Iris pigment epithelial cell (primary cell): ENCODE data around the gene HMCN2.

Experiments used
- DNase-seq: peaks from one replicate; pipeline ENCODE4 v3.0.0-alpha.2; 2011; ENCODE audit warnings: low read depth

Gene HMCN2

DNA sequence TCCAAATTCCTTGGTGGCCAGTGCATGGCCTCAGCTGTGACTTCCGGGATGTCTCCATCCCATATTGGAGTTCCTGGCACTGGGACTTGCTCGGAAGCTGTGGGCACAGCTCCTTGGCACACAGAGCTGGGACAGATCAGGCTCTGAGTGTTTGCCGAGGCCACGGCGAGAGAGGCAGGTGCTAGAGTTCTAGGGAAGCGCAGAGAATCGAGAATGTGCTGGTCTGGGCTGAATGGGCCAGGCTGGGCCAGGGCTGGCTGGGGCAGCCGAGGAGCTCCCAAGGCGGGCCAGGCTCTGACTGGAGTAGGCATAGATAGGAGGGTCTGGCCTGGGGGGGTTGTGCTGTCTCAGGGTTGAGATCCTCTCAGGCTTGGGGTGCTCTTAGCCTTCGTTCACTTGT is 45.4 kb downstream of the HMCN2 start:
- DNase-seq, result no peak

DNA sequence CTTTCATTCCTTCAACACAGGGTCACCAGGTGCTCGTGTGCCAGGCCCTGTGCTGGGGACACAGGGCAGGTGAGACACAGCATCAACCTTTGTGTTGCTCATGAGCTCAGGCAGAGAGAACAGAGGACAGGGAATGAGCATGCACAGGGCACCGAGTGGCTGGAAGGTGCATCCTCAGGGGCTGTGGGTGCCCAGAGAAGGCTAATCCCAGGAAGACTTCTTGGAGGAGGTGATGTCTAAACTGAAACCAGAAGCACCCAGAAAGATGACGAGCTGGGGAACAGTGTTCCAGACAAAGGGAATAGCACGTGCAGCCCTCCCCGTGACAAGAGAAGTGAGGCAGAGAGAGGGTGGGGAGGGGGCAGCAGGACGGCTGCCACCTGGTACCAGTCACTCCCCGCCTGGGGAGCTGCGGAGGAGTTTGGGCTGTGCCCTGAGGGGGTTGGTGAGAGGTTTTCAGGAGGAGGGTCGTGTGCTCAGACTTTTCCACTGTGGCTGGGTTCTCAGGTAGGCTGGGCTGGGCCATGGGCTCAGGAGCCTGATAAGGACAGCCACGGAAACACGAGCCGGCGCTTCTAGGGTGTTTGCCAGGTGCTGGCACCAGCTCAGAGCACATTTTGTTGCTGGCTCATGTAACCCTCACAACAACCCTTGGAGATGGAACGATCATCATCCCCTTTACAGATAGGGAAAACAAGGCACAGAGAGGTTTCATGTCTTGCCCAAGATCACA is 46.0 kb downstream of the HMCN2 start:
- DNase-seq, result no peak

DNA sequence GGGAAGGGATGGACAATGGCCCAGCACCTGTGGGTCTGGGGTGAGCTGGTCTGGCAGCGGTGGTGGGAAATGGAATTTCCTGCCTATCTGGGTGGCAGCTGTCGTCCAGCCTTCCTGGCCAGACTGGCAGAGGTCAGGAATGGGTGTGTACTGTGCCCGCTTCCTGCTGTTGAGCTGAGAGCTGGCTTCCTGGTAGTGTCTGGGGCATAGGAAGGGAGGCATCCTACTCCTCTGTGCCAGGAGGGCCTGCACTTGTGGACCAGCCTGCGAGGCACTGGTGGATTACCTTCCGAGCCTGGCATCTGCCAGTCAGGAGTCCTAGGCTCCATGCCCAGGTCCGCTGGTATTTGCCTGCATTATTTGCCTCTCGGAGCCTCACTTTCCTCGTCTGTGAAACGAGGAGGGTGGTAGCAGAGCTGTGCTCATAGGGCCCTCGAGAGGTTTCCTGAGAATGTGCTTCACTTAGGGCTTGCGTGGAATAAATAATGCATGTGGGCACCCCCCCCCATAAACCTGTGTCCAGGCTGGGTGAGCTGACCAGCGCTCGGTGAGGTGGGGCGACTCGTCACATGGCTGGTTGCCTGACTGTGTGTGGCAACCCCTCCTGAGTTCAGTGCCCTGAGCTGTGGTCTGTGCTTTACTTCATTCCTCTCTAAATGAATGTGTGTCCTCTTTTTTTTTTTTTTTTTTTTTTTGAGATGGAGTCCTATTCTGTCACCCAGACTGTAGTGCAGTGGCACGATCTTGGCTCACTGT is 47.7 kb downstream of the HMCN2 start:
- no peak for DNase-seq

DNA sequence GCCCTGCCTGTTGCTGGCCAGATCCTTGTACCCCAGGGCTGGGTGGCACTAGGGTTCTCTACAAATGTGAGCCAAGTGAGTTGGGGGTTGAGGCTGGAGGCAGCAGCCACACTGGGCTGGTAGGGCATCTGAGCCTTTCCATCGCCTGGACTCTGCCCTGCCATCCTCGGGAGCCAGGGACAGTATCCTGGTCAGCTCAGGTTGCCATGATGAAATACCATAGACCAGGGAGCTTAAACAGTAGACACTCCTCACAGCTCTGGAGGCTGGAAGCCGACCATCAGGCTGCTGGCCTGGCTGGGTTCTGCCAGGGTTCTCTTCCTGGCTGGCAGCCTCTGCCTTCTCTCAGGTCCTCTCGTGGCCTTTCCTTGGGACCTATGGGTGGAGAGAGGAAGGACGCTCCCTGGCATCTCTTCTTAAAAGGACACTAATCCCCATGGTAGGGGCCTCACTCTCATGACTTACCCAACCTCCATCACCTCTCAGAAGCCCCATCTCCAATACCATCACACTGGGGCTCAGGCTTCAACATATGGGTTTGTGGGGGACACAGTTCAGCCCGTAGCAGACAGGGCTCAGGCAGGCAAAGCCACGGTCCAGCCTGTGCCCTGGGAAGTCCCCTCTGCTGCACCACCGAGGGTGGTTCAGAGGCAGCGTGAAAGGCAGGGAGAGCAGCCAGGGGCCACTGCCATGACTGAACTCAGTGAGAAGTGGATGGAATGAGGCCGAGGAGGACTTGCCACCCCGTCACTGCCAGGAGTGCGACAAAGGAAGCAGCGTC is 50.1 kb downstream of the HMCN2 start:
- no peak for DNase-seq

DNA sequence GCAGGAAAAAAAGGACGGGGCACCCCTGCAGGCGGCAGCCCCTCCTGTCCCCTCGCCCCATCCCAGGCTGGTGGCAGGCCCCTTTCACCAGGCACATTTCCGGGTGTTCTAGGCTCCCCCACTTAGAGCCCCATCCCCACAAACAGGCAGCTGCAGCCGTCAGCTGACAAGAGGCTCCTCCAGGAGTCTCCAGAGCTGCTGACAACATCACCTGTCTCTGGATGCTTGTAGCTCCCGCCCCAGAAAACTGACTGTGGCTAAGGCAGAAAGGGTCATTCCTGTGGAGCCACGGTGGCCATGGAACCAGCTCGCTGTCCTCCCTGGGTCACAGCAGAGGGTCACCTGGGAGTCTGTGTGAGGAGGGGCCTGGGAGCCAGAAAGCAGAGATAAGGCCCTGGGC is 50.9 kb downstream of the HMCN2 start:
- no peak for DNase-seq

DNA sequence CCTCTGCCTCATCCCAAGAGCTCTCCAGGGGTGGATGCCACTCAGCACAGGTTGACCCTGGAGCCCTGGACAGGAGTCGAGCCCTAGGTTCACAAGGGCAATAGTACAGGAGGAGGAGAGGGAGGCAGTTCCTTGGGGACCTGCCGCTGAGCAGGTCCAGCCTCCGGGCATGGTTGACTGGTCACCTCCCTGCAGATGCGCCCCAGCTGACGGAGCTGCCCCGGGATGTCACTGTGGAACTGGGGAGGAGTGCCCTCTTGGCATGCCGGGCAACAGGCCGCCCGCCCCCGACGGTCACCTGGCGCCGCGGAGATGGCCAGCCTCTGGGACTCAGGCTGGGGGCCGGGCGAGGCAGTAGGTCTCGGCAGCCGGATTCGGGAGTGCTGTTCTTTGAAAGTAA is 53.7 kb downstream of the HMCN2 start:
- no peak for DNase-seq

DNA sequence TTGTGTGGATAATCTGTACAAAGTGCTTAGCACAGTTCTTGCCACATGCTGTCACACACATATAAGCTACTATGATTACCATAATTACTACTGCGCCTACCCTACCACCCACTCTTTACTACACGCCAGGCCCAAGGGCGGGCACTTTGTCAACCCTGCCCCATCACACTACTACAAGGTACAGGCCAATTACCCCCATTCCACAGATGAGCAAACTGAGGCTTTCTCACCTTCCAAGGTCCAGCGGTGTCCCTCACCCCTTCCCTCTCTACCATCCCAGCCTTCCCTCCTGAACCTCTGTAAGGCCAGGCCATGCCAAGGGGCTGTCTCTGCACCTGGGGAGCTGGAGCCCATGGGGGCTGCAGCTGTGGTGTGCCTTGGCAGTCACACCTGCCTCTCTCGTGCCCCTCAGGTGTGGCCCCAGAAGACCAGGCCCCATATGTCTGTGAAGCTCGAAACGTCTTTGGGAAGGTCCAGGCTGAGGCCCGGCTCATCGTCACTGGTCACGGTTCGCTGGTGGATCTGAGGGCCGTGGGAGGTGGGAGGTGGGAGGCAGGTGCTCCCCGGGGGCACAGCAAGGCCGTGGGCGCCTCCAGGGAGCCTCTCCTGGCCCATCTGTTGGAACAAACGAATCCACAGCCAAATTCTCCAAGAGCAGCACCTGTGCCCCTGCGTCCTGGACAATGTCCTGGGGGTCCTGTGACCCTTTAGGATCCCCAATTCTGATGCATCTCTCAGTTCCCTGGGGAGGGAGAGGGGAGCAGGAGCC is 54.6 kb downstream of the HMCN2 start:
- no peak for DNase-seq

DNA sequence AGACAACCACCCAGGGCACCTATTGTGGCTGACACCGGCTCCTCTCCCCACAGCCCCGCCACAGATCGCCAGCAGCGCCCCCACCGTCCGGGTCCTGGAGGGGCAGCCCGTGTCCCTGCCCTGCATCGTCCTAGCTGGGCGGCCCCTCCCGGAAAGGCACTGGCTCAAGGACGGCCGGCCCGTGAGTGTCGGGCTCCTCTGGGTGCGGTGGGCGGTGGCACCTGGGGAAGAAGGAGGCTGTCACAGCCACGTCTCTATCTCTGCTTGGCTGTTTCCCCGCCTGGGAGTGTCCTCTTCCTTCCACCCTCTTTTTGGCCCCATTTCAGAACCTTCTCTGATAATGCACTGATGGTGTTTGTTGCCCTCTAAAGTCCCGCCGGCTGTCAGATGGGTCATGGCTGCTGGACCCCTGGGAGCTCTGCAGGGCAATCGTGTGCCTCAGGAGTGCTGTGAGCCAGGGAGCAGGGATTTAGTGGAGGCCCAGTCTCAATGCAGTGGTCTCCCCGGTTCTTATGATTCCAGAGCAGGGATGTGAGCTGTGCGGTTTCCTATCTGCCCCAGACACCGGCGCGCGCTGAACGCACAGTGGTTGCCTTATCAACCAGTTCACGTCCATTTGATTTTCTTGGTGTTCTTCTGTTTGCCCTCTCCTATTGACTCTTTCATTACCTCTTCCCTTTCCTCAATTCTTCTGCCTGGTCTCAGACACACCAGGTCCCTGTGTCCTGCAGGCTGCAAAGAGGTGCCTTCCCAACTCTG is 55.3 kb downstream of the HMCN2 start:
- no peak for DNase-seq

DNA sequence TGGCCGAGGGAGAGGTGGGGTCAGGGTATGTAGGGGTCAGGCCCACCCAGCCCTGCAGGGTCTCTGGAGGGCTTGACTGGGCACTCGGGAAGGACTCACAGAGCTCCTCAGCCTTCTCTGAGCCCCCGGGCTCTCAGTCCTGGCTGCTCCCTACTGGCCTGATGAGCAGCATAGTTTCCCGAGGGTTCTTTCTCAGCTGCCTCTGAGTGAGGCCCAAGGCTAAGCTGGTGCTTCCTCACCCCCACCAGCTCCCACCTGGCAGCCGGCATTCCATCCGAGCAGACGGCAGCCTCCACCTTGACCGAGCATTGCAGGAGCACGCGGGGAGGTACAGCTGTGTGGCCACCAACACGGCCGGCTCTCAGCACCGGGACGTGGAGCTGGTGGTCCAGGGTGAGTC is 56.0 kb downstream of the HMCN2 start:
- DNase-seq, result no peak

DNA sequence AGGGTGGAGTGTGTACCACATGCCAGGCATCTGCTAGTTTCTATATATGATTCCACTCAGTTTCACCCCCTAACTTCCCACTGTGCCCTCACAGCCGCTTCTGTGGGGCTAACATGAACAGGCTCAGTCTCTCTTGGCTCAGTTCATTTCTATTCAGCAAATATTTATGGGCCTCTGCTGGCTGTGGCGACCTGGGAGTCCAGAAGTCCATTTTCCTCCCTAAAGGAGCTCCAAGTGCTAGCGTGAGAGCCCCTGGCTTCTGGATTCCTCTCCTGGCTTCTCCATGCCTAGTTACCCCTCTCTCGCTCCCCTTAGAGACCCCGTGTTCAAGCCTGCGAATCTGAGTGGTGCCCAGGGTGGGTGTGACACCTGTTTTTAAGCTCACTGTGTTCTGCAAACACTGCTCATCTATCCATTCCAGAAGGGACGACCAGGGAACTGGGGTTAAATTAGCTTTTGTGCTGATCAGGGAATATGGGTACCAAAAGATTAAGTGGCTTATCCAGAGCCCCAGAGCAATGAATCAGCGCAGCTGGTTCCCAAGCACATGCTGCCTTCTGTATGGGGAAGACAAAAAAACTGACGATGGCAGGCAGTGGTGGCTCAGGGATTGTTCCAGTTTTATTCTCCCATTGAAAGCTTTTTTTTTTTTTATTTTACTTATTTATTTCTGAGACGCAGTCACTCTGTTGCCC is 57.6 kb downstream of the HMCN2 start:
- DNase-seq, result no peak

DNA sequence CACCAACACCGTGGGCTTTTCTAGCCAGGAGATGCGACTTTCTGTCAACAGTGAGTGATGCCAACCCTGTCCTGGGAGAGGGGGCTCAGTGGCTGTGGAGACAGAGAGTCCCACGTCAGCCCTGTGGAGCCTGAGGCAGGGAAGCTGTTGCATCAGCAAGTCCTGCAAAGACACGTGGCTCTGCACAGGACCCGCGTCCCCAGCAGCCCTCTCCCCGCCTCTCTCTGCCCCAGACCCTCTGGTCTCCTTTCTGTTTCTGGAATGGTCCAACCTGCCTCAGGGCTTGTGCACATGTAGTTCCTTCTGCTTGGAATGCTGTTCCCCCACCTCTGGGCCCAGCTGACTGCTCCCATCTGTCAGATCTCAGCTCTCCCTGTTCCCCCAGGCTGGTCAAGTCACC is 60.4 kb downstream of the HMCN2 start:
- no peak for DNase-seq

DNA sequence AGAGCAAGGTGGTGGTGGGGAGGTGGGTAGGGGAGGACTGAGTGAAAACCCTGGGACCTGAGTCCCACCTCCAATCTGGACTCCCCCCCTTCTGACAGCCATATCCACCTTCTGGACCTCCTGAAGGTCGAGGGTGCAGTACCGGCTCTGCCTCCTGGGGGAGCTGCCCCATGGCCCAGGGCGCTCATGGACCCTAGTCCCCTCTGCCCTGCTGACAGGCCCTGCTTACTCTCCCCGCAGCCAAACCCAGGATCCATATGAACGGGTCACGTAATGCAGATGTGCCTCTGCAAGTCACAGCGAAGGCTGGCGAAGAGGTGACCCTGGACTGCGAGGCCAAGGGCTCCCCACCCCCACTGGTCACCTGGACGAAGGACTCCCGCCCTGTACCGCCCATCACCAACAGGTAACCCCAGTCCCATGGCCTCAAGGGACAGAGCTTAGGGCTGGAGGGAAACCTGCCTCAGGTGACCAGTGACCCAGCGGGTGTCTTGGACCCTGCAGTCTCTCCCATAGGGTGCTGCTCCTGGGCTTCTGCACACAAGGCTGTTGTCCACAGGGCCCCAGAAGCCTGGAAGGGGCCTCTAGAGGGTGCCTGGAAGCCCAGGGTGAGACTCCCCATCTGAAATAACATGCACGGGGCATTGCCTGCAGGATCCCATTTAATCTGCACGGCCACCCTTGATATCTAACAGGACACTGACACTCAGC is 61.7 kb downstream of the HMCN2 start:
- no peak for DNase-seq

DNA sequence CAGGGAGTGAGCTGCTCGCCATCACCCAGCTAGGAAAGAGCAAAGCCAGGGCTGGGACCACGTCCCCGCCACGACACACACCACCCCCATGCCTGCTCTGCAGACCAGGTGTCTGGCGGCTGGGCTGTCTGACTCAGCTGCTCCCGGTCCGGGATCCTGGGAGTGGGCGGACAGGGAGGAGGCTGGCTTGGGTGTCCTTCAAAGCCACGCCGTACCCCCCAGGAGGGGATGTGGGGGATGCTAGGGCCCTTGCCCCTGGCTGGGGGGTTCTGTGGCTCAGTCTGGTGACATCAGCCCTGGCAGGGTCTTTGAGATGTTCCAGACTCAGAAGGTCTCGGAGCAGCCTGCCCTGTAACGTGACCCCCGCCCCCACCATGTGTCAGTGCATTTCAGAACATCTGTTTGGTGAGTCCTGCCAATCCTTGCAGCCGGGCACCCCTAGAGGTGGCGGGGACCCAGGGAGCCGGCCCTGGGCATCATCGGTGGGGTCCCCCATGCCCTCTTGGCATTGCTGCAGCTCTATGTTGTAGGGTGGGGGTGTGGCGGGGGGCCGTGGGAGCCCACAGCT is 62.3 kb downstream of the HMCN2 start:
- DNase-seq, result peak; percentile 29

DNA sequence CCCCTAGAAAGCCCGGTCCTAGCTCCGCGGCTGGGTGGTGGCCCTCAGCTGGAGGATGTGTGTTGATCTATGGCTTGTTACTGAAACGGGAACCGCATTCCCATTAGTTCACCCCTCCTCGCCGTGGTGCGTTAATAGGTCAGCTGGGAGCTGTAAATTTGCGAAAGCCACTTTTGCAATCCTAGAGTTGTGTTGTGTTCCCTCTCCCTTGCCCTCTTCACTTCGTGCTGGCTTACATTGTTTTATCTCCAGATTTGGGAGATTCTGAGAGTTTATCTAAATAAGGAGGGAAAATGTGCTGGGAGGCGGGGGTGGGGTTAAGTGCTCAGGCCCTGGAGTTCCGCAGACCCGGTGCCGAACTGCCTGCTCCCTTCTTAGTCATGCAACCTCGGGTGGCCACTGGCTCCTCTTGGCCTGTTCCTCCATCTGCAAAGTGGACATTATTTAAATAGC is 62.8 kb downstream of the HMCN2 start:
- peak; percentile 31 for DNase-seq

DNA sequence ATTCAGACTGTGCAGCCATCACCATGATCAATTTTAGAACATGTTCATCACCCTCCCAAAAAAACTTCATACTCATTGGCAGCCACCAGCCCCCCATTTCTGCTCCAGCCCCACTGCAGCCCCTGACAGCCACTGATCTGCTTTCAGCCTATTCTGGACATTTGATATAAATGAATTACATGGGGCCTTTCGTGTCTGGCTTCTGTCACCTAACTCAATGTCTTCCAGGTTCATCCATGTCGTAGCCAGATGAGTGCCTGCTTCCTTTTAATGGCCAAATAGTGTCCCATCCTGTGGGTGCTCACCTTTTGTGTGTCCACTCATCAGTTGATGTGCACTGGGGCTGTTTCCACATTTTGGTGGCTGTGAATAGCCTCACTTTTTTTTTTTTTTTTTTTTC is 63.5 kb downstream of the HMCN2 start:
- no peak for DNase-seq

DNA sequence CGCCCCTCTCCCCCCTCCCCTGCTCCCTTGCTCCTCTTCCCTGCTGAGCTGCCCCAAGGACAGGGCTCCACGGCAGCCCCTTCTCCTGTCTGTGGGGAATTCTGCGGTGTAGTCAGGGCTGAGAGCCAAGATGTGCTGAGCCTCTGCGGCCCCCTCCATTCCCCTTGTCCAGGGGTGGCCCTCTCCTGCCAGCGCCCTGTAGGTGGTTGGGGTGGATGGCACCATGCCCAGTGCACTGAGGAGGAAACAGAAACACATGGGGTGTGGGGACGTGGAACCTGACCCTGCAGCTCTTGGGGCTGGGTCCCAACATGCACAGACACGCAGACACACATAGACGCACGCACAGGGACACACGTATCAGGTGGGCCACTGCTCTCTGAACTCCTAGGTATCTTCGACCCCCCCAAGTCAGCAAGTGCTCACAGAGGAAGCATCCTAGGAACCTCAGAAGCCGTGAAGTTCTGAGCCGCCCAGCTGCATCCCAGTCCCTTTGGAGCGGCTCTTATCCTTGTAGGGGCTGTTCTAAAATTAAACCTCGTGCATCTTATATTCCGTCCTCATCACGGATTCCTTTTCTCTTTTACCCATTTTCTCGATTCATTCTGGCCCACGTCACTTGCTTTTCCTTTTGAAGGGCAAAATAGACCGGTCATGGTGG is 64.8 kb downstream of the HMCN2 start:
- no peak for DNase-seq

DNA sequence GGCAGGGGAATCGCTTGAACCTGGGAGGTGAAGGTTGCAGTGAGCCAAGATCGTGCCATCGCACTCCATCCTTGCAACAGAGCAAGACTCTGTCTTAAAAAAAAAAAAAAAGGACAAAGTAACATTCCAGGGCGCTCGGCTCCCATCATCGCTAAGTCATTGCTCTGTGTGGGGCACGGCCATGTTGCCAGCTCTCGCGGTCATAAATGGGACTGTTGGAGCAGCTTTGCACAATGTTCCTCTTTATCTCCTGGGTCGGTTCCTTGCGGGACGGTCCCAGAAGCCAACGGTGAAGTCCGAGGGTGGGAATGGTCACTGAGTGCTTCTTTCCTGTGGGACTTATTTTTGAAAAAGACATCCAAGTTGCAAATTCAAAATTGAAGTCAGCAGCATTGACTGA is 65.5 kb downstream of the HMCN2 start:
- no peak for DNase-seq

DNA sequence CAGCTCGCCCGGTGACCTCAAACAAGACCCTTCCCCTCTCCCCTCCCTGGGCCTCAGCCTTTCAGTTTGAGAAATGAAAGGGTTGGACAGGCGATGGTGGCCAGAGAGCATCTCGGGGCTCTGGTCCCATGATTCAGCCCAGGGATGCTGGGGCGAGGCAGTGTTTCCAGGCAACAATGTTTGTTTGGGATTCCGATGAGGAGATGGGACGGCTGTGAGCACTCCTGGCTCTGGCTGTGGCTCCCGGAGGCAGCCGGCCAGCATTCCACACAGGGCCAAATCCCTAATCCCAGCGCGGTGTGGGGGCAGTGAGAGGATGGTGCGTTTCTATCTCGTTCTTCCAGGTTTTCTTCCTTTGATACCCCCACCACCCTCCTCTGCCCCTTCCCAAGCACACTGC is 66.0 kb downstream of the HMCN2 start:
- DNase-seq, result peak; percentile 40

DNA sequence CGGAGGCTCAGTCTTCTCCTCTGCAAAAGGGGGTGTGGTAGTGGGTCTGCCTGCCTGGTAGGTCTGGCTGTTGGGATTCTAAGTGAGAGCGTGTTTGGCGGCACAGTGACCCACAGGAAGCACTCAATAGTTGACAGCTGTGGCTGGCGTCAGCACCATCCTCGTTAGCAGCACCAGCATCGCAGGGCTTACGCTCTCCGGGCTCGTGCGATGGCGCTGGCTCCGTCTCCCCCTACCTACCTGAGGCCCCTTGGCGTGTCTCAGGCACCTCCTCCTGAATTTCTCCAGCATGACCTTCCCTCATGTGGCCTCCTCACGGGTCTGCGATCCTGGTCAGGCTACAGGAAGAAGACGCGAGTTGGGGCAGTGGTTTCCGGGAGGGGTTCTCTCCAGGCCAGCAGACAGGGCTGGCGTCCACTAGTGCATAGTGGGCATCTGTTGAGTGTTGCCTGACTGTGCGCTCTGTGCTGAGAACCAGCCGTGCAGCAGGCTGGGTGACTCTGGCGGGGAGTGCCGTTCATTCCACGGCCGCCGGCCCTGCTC is 66.9 kb downstream of the HMCN2 start:
- DNase-seq, result no peak
